Endothelial cell of umbilical vein (primary cell): ENCODE measurements around the gene MAPK4.

ENCODE experiments used
- CTCF ChIP-seq, 2 donors: IDR thresholded peaks; 1 replicate in 1 of 2; 2 replicates in 1 of 2; pipeline ENCODE4 v1.5.1; 2011; ENCODE audit warnings: low read length in 2 of 2, mild to moderate bottlenecking in 2 of 2, moderate library complexity in 2 of 2, control low read depth in 1 of 2, inconsistent platforms in 1 of 2, low read depth in 1 of 2; ENCODE audit not compliant: insufficient read depth in 1 of 2; ENCODE audit errors: extremely low read depth in 1 of 2
- POLR2AphosphoS5 ChIP-seq: IDR thresholded peaks from 2 replicates; pipeline ENCODE4 v1.6.1; 2012; ENCODE audit warnings: low read depth, mild to moderate bottlenecking, control low read depth, low read length, moderate library complexity; ENCODE audit not compliant: insufficient read depth

- TF ChIP-seq POLR2AphosphoS5 (no peak), CTCF (IDR thresholded peaks at IDR 0.05; ENCODE audit: extremely low read depth in 1 of 2, insufficient read depth in 1 of 2, low read depth in 1 of 2, low read length in 2 of 2) (no peak)
These were observed 87.3 kb downstream of the MAPK4 start for GRCh38 chr18:50647237-50647636.
